GM18505 (cell line): Measurements from ENCODE around the gene CDO1.
"Not testable (repeated sequence)": the region's sequence is repeated elsewhere in the genome, so short reads cannot be mapped to it uniquely, and the experiment has no call there.

Source experiments
- ATAC-seq: cut with Tn5 transposase; IDR thresholded peaks from one replicate; pipeline ENCODE4 v1.9.1; 2021; ENCODE audit not compliant: unreplicated experiment
- POLR2A ChIP-seq: IDR thresholded peaks from 4 replicates; pipeline ENCODE4 v1.6.1; 2011; ENCODE audit warnings: borderline replicate concordance; ENCODE audit not compliant: insufficient read depth, insufficient read length; ENCODE audit errors: extremely low read depth

Gene CDO1

DNA sequence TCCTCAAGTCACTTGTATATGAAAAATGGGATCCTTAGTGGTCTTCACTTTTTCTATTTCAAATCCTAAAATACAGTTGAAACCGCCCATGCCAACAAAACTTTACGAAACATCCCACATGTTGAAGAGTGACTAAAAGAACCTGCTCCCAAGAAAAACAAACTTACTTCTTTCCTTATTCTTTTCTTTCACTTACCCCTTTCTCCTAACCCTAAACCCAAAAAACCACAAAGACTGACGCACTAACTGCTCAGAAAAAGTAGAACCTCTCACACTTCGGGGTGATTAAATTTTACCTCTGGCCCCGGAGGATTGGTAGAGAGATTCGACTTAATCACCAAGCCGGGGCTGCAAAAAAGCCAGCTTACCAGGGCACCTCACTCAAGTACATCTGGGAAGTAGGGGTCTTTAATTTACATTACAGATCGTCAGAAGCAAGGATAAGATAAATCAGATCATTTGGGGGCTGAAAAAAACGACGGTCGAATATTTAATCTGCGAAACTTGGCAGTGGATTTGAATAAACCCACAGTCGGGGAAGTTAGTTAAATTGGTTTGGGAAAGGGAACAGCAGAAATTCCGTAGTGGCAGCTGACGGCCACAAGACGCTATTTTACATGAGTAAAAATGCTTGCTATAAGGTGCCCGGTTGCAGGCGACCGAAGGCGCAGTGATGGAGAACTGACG, 1.3 kb downstream of the CDO1 start:
- TF ChIP-seq POLR2A, result no peak
- ATAC-seq, result no peak

- no peak for TF ChIP-seq POLR2A
- no peak for ATAC-seq
Measured at GRCh38 chr5:115813719-115814118, 2.7 kb downstream of the CDO1 start.

- no peak for TF ChIP-seq POLR2A
- no peak for ATAC-seq
Measured at GRCh38 chr5:115812372-115812771, 4.1 kb downstream of the CDO1 start.

DNA sequence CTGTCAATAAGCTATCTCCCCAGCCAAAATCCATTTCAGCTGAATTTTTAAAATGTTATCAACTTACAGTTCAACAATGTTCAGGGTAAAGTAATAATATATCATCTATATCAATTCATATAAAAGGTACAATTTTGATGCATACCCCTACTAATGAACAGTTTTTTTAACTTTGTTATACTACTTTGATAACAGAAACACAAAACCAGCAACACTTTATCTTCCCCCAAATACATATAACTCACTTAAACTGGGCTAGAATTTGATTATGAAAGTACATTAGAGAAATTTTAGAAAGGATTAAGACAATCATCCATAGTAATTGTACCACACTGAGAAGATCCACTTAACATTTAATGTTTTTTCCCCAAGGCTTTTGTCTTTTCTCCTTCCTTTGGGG, 5.1 kb downstream of the CDO1 start:
- no peak for TF ChIP-seq POLR2A
- no peak for ATAC-seq

- TF ChIP-seq POLR2A, result no peak
- no peak for ATAC-seq
Measured at GRCh38 chr5:115810761-115811160, 5.7 kb downstream of the CDO1 start.

DNA sequence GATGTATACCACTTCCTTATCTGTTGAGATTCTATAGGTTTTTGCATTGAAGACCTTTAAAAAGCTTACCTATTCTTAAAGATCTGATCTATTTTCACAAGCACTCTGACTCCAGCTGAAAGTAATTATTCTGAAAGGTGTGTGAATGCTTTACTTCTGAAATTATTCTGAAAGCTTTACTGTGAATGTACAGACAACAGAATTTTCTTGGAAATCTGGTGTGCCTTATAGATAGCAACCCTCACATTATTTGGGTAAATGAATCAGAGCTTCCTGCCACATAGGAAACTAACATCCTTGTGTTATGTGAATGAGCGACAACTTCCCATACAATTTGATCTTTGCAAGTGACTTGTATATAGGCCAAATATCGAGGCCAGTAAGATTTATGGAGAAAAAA, 6.5 kb downstream of the CDO1 start:
- no peak for TF ChIP-seq POLR2A
- no peak for ATAC-seq

DNA sequence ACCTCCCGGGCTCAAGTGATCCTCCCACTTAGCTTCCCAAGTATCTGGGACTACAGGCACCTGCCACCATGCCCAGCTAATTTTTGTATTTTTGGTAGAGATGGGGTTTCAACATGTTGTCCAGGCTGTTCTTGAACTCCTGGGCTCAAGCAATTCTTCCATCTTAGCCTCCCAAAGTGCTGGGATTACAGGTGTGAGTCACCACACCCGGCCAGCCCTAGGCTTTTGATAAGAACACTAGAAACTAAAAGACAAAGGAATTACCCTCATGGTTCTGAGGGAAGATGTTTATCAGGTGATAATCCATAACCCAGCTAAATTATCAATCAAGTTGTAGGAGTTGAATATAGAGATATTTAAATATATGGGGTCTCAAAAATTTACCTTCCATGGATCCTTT, 8.4 kb downstream of the CDO1 start:
- ATAC-seq, result not testable (repeated sequence)

DNA sequence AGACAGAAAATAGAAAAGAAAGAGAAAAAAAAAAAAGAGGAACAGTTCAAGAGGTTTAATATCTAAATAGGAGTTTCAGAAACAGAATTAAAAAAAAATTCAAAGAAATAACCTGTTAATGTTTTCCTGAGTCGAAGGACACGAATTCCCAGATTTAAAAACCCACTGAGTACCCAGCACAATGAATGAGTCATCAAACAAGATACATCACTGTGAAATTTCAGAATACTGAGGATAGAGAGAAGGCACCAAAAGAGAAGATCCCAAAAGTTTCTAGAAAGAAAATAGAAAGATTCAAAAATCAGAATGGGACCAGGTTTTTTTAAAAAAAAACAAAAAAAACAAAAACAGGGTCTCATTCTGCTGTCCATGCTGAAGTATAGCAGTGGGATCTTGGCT, 8.8 kb downstream of the CDO1 start:
- TF ChIP-seq POLR2A, result no peak
- no peak for ATAC-seq

DNA sequence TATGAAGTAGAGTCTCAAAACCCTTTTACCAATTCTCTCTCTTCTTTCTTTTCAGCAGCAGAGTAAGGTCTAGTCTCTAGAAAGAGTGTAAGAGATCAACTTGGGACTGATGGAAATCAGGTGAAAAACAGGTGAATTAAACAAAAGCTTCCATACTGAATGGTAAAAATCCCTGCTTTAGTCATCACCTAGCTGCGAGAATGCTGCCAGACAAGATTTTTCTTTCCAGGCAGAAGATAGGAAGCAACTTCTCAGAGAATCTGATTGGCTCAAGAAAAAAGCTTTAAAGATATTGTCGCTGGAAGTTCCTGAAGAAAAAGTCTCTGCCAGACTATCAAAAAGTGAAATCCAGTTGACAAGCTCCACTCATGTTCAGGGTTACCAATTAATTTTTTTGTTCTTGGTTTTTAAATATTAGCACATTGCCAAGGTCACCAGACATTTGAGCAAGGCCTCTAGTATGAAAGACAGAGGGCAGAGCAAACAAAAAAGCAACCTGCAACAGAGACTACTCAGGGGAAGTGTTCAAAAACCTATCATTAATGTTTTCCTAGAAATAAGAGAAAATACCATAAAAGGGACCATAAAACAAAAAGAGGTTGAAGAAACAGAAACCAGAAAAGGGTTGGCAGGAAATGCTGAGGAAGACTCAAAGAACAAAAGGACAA, 9.3 kb downstream of the CDO1 start:
- no peak for ATAC-seq
- TF ChIP-seq POLR2A, result no peak

GRCh38 chr5:115801984-115802383, 14.5 kb downstream of the CDO1 start:
- no peak for ATAC-seq
- no peak for TF ChIP-seq POLR2A

DNA sequence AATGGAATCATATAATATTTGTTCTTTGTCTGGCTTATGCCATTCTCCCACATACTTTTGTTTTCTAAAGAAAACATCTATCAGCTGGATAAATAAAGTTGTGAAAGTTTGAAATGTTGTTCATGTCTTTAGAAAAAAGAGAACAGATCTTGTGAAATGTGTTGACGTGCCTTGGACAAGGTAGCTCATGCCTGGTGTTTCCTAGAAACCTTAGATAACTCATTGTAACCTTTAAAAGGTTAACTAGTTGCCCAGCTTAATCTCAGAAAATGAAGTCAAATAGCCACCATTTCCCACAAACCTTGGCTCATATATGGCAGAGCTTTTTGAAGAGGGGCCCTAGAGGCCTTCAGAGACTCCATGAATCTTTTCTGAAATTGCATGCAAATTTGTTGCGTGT, 15.3 kb downstream of the CDO1 start:
- TF ChIP-seq POLR2A, result no peak
- ATAC-seq, result no peak

- no peak for ATAC-seq
- TF ChIP-seq POLR2A, result no peak
Measured at GRCh38 chr5:115800108-115800507, 16.4 kb downstream of the CDO1 start.

GRCh38 chr5:115798252-115798651, 18.2 kb downstream of the CDO1 start:
- TF ChIP-seq POLR2A, result no peak
- ATAC-seq, result no peak

DNA sequence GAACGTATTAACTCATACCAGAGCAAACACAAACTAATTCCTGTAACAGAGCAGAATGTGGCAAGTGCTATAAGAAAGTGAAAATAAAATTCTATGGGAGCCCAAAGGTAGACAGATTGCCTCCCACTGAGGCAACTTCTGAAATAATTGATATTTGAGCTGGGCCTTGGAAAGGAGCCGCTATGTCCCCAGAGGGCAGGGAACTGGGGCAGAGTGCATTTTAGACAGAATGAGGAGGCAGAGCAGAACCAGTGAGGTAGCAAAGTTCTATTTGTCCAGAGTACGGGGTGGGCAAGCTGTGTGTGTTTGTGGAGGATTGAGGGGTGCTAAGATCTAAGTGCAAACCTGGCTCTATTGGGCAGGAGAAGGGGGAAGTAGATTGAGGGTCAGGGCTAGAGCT, 19.8 kb downstream of the CDO1 start:
- no peak for ATAC-seq
- no peak for TF ChIP-seq POLR2A
